Left ventricle myocardium inferior (tissue), 1 donor: Measurements from ENCODE around the gene SETD3. TPM values are rescaled to one million over a fixed set of nuclear protein-coding genes. Genes with fewer than 3 reads are reported as not detected.

Experiments used
- DNase-seq: peaks from one replicate; pipeline ENCODE4 v3.0.0-alpha.2; 2020
- H3K27ac ChIP-seq: fragments of 200-600 bp; replicated peaks from 2 replicates; pipeline ENCODE4 v1.8.0; 2021
- H3K27me3 ChIP-seq: fragments of 200-600 bp; 2 replicates; pipeline ENCODE4 v1.8.0; 2021; ENCODE audit warnings: low read depth
- H3K36me3 ChIP-seq: fragments of 200-600 bp; 2 replicates; pipeline ENCODE4 v1.8.0; 2021
- H3K4me1 ChIP-seq: fragments of 200-600 bp; 2 replicates; pipeline ENCODE4 v1.8.0; 2021
- H3K4me3 ChIP-seq: fragments of 200-600 bp; 2 replicates; pipeline ENCODE4 v1.8.0; 2021; ENCODE audit warnings: mild to moderate bottlenecking, moderate library complexity
- H3K9me3 ChIP-seq: fragments of 200-600 bp; replicated peaks from 2 replicates; pipeline ENCODE4 v1.8.0; 2021
- CTCF ChIP-seq: fragments of 200-600 bp; IDR thresholded peaks from 2 replicates; pipeline ENCODE4 v1.8.0; 2021; ENCODE audit warnings: antibody characterized with exemption, mild to moderate bottlenecking, borderline replicate concordance
- intact Hi-C: fragments of 100-400 bp; cut with micrococcal nuclease; formaldehyde crosslinking; loops from one replicate; pipeline ENCODE4 v1.11.0; 2022
- total RNA-seq: library from RNA; stranded (reverse); fragmentation: NEBNext Ultra II Directional; extraction: Animal tissue kit (Norgen Biotek cat#: 25700); gene quantifications from one replicate; pipeline ENCODE4 v1.2.1, GENCODE V29; 2021
- donor health status: DM: no; HTN: yes; CAD: no; lungs with severe emphysema.

SETD3 gene
- total RNA-seq, 1 donor from 2014 or later: 101 TPM

GRCh38 chr14:99363051-99363450 is 117.6 kb downstream of the SETD3 start:
- H3K27ac ChIP-seq: no peak overlapping the region
- DNase-seq: no peak
- no peaks in the 10 kb centered on the region for H3K4me1 ChIP-seq
- intact Hi-C loops: no loop called here
- TF ChIP-seq CTCF: no peak
- H3K4me3 ChIP-seq: no peak overlapping the region
- H3K27me3 ChIP-seq: peaks cover 4% of the 10 kb centered on the region
- H3K9me3 ChIP-seq: no peaks in the 10 kb centered on the region
- H3K36me3 ChIP-seq: no peaks in the 10 kb centered on the region

- Histone ChIP-seq H3K27ac (no peak overlapping the region), H3K4me1 (no peaks in the 10 kb centered on the region), H3K36me3 (no peaks in the 10 kb centered on the region), H3K9me3 (no peaks in the 10 kb centered on the region), H3K27me3 (peaks cover 4% of the 10 kb centered on the region), H3K4me3 (no peak overlapping the region)
- TF ChIP-seq CTCF: no peak
- no peak for DNase-seq
- intact Hi-C loops: no loop called here
Observed at GRCh38 chr14:99361596-99362215, 119.0 kb downstream of the SETD3 start.

GRCh38 chr14:99360774-99361595 is 119.7 kb downstream of the SETD3 start:
- H3K27ac ChIP-seq: no peak overlapping the region
- no peak for TF ChIP-seq CTCF
- H3K4me3 ChIP-seq: no peak overlapping the region
- peaks cover 4% of the 10 kb centered on the region for H3K27me3 ChIP-seq
- intact Hi-C loops: no loop called here
- no peaks in the 10 kb centered on the region for H3K4me1 ChIP-seq
- H3K36me3 ChIP-seq: no peaks in the 10 kb centered on the region
- DNase-seq: no peak
- no peaks in the 10 kb centered on the region for H3K9me3 ChIP-seq

- Histone ChIP-seq H3K4me3 (no peak overlapping the region), H3K27me3 (peaks cover 4% of the 10 kb centered on the region), H3K27ac (no peak overlapping the region), H3K36me3 (no peaks in the 10 kb centered on the region), H3K9me3 (no peaks in the 10 kb centered on the region), H3K4me1 (no peaks in the 10 kb centered on the region)
- no peak for DNase-seq
- TF ChIP-seq CTCF: no peak
- intact Hi-C loops: no loop called here
Observed at GRCh38 chr14:99359906-99360305, 120.8 kb downstream of the SETD3 start.

GRCh38 chr14:99357916-99358390 is 122.7 kb downstream of the SETD3 start:
- no peak for DNase-seq
- no peaks in the 10 kb centered on the region for H3K36me3 ChIP-seq
- intact Hi-C loops: no loop called here
- no peak for TF ChIP-seq CTCF
- H3K27ac ChIP-seq: no peak overlapping the region
- no peaks in the 10 kb centered on the region for H3K9me3 ChIP-seq
- no peak overlapping the region for H3K4me3 ChIP-seq
- peaks cover 9% of the 10 kb centered on the region for H3K27me3 ChIP-seq
- no peaks in the 10 kb centered on the region for H3K4me1 ChIP-seq
